HG03378 (cell line): ENCODE data around the gene GRID1.

Experiments used
- ATAC-seq: cut with Tn5 transposase; IDR thresholded peaks from one replicate; pipeline ENCODE4 v1.9.1; 2021; ENCODE audit warnings: mild to moderate bottlenecking, moderate library complexity; ENCODE audit not compliant: unreplicated experiment

The GRID1 gene

GRCh38 chr10:86073199-86073977, 293.2 kb downstream of the GRID1 start:
- no peak for ATAC-seq

- ATAC-seq = no peak
Measured at GRCh38 chr10:86072413-86072812, 294.2 kb downstream of the GRID1 start.

DNA sequence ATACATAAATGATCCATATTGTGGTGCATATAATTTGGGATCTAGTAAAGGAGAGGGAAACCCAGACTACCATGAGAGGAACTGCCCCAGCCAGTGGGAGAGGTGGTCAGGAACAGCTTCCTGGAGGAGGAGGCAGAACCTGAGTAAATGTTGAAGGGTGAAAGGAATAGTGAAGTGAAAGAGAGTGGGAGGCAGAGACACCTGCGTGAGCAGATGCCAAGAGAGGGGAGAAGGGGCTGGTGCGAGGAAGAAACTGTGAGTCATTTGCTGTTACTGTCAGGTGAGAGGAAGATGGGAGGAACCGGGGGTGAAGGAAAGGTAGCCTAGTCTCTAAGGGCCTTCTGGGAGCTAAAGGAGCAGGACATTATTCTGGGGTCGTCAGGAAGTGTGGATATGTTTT, 294.8 kb downstream of the GRID1 start:
- ATAC-seq = no peak

GRCh38 chr10:86071145-86071544, 295.4 kb downstream of the GRID1 start:
- ATAC-seq = no peak

DNA sequence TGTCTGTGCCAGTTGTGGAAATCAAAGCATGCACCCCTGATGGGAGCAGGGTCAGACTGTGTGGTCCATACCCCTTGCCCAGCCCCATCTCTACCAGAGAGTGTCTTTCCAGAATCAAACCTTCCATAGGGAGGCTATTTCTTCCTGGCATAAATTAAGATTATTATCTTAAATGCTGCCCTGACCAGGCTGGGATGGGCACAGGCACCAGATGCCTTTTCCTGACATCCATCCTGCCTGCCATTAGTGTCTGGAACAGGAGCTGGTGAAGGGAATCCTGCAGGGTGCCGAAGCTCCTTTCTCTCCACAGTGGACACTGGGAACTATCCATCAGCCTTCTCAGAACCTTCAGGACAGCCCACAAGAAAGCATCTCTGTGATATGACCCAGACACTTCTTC, 296.3 kb downstream of the GRID1 start:
- ATAC-seq = no peak

DNA sequence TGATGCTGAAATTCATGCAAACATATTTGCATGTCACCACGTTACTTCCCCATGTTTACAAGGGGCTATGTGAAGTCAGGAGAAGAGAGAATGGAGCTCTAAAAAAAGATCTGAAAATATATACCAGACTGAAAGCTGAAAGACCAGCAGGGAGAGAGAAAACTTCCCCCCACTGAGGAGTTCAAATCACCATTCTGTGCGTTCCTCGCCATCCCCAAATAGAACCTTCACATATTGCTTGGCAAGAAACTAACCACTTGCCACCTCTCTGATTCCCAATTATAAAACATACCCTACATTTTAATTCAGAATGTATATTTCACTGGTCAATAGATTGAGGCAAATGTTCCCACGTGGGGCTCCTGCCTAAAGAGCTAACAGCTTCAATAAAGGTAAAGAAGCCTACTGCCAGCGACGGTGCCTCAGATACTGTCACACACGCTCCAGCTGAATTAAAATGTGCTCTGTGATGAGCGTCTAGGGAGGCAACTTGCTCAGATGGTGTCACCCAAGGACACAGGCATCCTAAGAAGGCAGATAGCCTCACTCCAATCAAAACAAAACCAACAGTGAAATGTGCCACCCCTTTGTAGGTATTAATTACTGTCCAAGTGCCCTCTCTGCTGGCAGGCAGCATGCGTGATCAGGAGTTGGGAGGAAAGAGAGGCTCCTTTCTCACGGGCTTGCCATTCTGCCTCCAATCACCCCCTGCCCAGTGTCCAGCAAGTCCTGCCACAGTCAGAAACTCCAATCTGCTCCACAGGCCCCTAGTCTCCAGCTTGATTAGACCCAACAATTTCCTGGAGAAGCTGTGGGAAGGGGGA, 298.2 kb downstream of the GRID1 start:
- no peak for ATAC-seq

DNA sequence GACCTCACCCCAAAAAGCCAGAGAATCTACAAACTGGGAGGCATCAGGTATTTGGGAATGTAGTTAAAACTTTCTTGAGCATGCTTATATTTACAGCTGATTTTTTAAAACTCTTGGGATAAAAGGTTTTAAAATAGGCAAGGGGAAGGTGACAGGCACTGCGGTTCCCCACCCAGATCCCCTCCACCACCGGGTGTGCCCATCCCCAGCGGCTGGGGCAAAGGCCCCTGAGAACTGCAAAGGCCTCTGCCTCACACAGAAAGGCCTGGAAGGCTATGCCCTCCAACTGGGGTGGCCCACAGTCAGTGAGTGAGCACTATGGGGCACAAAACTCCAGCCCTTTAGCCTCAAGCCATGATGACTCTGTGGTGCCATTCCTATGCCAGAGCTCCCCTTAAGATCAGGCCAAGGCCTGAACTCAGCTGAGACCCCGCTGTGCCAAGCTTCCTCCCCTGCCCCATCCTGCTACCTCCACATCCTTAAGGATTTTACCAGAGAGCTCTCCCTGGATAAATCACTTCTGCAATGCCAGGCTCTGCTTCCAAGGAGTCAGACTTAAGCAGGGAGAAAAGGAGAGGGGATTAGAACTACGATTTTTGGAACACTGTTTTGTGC, 299.1 kb downstream of the GRID1 start:
- ATAC-seq = no peak

GRCh38 chr10:86066696-86067095, 299.9 kb downstream of the GRID1 start:
- no peak for ATAC-seq

GRCh38 chr10:86065711-86066251, 300.8 kb downstream of the GRID1 start:
- no peak for ATAC-seq

- ATAC-seq = no peak
Measured at GRCh38 chr10:86064931-86065662, 301.5 kb downstream of the GRID1 start.

DNA sequence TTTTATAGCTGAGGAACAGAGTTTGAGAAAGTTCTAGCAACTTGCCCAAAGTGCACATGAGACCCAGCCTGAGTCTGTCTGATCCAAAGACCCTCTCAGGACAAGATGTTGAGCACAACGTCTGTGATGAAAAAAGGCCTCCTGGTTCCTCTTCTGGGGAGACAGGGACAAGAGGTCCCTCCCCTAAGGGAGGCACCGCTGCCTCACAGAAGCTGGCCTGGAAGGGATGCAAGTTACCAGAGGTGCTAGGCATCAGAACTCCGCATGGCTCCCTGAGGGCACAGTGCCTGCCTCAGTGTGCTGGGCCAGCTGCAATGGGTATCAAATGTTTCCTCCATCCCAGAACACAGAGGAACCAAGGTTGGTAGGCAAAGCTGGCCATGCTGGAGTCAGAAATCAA, 302.4 kb downstream of the GRID1 start:
- ATAC-seq = no peak

- no peak for ATAC-seq
Measured at GRCh38 chr10:86063341-86063740, 303.3 kb downstream of the GRID1 start.

DNA sequence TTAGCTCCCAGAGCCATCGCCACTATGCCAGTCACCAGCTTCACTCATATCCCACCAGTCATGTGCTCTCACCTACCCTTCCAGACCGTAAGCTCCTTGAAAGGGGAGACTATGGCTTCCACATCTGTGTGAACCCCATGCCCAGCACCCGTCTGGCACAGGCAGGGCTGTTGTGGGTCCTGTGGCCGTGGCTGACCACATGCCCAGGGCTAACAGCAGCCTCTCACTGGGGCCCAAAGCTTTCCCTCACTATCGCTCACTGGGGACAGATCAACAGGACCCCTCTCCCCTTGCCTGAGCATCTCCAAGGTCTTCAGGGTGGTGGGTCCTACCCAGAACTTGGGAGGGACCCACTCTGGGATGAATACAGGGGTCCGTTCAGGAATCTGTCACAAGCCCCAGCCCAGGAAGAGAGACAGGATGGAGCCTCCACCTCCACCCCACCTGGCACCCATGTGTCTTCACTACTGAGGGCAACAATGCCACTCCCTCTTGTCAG, 303.9 kb downstream of the GRID1 start:
- no peak for ATAC-seq

DNA sequence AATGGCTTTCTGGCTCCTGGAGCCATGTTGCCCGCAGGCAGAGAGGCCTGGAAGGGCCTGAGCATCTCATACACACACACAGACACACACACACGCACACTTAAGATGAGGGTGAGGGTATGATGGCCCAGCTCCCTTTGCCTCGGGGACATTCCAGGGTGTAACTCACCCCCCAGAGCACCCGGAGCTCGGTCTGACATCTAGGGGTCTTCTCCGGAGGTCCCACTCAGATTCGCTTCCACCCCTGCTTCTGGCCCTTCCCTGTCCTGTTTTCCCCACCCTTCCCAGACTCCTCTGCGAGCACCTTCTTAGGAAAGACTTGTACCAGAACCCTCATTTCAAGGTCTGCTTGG, 304.4 kb downstream of the GRID1 start:
- ATAC-seq = no peak

GRCh38 chr10:86061278-86062197, 305.1 kb downstream of the GRID1 start:
- ATAC-seq = no peak

- ATAC-seq = no peak
Measured at GRCh38 chr10:86060386-86061277, 306.0 kb downstream of the GRID1 start.

- no peak for ATAC-seq
Measured at GRCh38 chr10:86059892-86060291, 306.7 kb downstream of the GRID1 start.

DNA sequence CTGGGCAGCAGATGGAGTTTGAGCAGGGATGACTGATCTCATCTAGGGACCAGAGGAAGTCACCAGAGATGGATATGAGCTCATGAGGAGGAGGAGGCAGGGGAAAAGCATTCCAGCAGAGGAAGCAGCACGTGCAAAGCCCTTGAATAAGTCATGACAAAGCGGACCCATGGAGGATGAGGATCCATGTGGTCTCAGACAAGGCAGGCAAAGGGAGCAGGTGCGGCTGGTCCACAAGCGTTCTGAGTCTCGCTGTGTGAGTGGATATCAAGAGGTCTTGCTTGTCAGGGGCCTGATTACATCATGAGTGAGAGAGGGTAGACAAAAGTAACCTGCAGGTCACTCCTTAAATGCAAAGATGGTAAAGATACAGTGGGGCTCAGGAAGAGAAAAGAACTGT, 307.6 kb downstream of the GRID1 start:
- no peak for ATAC-seq

DNA sequence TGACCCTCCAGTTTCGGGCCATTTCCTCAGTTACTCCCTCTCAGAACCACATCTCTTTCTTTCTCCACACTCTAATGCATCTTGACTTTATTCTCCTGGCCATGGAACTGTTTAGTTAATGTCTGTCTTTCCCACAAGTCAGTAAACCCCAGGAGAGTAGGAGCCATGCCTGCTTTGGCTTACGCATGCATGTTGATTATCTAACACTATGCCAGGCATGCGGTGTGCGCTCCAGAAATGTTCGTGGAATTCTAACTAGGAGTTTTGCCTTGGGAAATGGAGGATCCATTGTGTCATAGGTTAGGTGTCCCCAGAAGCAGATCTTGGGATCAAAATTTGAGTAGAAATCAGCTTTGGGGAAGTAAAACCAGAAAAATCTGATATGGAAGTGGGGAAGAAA, 308.9 kb downstream of the GRID1 start:
- no peak for ATAC-seq
